Activated T-helper 1 cell treated with anti-CD3 and anti-CD28 coated beads, Interleukin-2, amount 50 U/mL, for 16 hours (primary cell): ENCODE data around the gene KCTD17.

ENCODE experiments used
- DNase-seq, 2 donors: peaks; one replicate each; pipeline ENCODE4 v3.0.0-alpha.2; 2020; ENCODE audit warnings: low read depth in 1 of 2, low spot score in 1 of 2

The KCTD17 gene

GRCh38 chr22:37077802-37078448 is 26.4 kb downstream of the KCTD17 start:
- peak; percentile 79 to 80 for DNase-seq

DNA sequence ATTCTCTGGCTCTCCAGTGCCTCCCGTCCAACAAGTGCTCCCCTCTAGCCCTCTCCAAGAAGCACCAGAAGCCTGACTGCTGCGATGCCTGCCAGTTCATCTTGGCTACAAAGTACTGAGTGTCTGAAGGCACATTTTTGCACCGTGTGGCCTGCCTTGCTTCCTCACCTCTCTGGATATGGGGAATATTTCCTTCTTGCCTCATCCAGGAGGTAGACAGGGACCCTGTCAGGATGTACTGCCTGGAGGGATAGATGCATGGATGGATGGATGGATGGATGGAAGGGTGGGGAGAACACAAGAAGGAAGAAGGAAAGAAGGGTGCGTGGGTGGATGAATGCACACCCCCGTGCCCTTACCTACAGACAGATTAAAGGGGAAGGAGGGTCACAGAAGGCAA is 27.6 kb downstream of the KCTD17 start:
- no peak for DNase-seq

GRCh38 chr22:37079668-37080171 is 28.2 kb downstream of the KCTD17 start:
- DNase-seq, result peak; percentile 30 to 57

GRCh38 chr22:37080438-37080837 is 28.9 kb downstream of the KCTD17 start:
- no peak for DNase-seq

- DNase-seq, result no peak
These were observed 29.3 kb downstream of the KCTD17 start for GRCh38 chr22:37080838-37081237.

- DNase-seq, result no peak
These were observed 30.8 kb downstream of the KCTD17 start for GRCh38 chr22:37082251-37082873.

GRCh38 chr22:37083914-37084313 is 32.4 kb downstream of the KCTD17 start:
- DNase-seq, result no peak

DNA sequence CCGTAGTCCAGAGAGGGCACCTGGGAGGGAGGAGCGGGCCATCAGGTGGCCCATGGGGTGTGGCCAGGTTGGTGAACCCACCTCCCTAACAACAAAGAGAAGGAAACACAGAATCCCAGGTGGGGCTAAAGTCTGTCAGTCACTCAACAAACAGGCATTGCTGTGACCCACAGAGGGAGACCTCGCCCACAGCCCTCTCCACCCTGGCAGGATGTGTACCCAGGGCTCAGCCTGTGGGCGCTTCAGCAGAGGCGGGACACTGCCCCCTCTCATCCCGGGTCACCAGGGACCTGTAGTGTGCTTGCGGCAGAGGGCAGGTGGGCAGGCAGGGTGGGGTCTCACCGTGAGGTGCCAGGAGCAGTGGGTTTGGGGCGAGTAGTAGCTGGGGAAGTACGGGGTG is 32.8 kb downstream of the KCTD17 start:
- no peak for DNase-seq

GRCh38 chr22:37086184-37086583 is 34.6 kb downstream of the KCTD17 start:
- no peak for DNase-seq

- DNase-seq, result no peak
These were observed 36.6 kb downstream of the KCTD17 start for GRCh38 chr22:37088108-37088605.

GRCh38 chr22:37088750-37089408 is 37.3 kb downstream of the KCTD17 start:
- no peak for DNase-seq

DNA sequence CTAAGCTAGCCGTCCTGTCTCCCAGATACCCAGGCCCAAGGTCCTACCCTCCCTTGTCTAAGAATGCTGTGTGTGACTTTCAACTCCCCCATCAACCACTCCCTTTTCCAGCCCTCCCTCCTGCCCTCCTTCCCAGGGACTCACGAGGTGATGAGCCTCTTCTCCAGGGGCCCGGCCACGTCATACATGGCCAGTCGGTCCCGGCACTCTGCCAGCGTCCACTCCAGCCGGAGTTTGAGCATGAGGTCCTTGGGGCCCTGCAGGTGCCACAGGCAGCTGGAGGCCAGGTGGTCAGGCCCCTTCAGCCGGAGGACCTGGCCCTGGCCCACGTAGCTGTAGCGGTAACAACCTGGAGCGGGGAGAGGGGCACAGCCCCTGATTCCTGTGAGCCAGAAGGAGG is 37.9 kb downstream of the KCTD17 start:
- DNase-seq, result no peak

- no peak for DNase-seq
These were observed 39.6 kb downstream of the KCTD17 start for GRCh38 chr22:37090920-37091695.

DNA sequence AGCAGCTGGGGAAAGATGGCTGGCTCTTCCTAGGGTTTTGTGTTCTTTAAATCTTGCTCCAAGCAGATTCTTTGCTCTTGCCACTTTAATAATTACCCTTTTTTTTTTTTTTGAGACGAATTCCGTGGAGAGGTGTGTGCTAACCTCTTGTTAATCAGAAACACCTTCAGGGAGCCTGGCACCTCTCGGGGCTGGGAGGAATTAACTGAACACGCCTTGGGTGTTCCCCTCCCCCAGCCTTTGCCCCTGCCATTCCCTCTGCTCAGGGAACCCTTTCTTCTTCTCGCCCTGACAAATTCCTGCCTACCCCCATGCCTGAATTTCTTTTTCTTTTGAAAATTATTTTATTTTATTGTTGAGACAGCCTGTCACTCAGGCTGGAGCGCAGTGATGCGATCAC is 40.5 kb downstream of the KCTD17 start:
- no peak for DNase-seq

DNA sequence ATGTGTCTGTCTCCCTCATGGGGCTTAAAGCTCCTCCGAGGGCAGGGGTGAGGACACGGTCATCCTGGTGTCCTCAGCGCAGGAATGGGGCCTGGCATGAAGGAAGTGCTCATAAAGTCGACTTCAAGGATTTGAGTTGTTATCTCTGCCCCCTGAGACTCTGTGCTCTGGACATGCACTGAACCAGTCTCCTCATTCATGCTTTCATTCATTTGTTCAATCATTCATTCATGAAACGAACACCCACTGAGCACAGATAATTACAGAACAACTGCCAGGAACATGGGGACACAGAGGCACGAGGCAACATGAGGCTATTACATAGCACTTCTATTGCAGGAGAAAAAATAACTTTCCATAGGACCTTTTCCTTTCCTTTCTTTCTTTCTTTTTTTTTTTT is 41.5 kb downstream of the KCTD17 start:
- DNase-seq, result no peak

DNA sequence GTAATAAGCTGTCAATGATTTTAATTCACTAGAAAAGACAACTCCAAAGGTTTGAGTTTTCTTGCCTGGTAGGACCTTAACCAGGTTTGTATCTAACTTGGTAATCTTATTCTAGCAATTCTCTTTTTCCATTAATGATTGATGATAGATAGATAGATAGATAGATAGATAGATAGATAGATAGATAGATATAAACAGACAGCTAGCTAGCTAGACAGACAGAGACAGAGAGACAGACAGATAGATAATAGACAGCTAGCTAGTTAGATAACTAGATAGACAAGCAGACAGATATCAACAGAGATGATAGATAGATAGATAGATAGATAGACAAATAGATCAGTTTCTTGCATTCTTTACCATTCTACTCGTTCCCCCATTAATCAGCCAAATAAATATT is 42.7 kb downstream of the KCTD17 start:
- no peak for DNase-seq

GRCh38 chr22:37095113-37095512 is 43.6 kb downstream of the KCTD17 start:
- peak in 1 of 2 donors; percentile 38 for DNase-seq

DNA sequence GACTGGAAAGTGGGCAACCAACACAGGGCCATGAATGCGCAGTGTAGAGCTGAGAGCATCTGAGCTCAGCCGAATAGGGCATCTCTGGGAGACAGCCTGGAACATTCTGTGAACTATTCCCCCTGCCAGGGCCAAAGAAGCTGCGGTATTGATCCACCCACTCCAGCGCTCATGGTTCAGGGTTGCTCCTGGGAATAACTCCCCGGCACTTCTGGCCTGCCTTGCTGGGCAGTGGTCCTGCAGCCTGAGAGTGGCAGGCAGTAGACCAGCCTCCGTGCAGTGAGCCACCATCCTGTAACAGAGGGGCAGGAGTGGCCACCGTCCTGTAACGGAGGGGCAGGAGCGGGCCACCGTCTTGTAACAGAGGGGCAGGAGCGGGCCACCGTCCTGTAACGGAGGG is 45.8 kb downstream of the KCTD17 start:
- DNase-seq, result no peak

DNA sequence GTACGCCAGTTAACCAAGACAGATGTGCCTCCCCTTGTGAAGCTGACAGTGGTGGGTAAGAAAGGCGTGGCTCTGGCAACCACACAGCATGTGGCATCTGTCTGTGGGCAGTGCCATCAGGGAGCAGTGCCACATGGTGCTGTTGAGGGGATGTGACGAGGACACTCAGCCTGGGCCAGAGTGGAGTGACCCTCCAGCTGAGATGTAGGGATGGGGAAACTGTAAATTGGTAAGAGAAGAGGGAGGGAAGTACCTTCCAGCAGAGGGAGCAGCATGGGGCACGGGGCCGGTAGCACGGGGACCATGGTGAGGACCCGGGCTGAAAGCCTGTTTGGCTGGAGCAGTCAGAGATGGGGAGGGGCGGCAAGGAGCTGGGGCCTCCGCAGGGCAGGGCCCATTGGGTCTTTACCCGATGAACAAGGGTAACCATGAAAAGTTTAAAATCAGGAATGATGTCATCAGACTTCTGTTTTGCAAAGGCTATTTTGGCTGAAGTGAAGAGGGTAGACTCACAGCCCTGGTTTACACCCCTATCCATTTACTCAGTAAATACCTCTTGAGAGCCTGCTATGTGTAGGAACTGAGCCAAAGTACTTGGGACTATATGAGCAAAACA is 47.5 kb downstream of the KCTD17 start:
- DNase-seq, result no peak

GRCh38 chr22:37100589-37101127 is 49.1 kb downstream of the KCTD17 start:
- no peak for DNase-seq
